Measurements from ENCODE around the gene IQGAP1.

DNA sequence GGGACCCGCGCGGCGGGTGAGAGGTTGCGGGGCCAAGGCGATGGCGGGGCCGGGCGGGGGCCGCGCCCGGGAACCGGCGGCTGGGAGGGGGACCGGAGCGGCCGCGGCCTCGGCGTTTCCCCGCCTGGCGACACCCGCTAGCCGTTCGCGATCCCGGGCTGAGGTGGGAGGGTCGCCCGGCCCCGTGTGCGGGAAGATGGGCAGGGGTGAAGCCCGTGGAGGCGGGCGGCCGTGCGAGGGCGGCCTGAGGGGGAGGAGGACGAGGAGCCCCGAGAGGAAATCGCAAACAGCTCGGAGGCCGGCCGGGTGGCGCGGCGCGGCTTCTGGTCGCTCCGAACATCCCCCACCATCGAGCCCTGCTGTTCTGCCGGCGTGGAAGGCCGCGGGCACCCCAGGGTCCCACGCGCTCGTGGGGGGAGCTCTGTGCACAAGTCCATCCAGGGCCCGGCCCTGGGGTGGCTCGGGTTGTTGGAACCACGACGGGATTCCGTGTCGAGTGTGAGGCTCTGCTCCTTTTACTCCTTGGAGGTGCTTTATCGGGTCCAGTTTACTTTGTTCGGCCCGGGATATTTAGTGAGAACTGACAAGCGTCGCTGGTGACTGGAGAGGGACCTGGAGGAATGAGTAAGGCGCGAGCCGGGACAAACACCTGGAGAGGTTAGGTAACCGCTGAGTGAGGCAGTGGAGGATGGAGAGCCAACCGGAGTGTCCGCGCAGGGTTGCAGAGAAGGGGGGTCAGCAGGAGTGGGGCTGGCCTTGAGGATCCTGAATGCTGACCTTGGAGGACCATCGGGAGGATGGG lies 142.4 kb downstream of the IQGAP1 start:
- no peak for TF ChIP-seq EZH2 (IDR thresholded peaks at IDR 0.05; ENCODE audit: low read length, missing control alignments)
- TF ChIP-seq, protein P1, sequence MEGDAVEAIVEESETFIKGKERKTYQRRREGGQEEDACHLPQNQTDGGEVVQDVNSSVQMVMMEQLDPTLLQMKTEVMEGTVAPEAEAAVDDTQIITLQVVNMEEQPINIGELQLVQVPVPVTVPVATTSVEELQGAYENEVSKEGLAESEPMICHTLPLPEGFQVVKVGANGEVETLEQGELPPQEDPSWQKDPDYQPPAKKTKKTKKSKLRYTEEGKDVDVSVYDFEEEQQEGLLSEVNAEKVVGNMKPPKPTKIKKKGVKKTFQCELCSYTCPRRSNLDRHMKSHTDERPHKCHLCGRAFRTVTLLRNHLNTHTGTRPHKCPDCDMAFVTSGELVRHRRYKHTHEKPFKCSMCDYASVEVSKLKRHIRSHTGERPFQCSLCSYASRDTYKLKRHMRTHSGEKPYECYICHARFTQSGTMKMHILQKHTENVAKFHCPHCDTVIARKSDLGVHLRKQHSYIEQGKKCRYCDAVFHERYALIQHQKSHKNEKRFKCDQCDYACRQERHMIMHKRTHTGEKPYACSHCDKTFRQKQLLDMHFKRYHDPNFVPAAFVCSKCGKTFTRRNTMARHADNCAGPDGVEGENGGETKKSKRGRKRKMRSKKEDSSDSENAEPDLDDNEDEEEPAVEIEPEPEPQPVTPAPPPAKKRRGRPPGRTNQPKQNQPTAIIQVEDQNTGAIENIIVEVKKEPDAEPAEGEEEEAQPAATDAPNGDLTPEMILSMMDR (conservative IDR thresholded peaks at IDR 0.05 in 1 of 2, IDR thresholded peaks at IDR 0.05 in 1 of 2; ENCODE audit: low read depth in 1 of 2, low read length in 2 of 2), result no peak
